GM21447 (cell line): ENCODE data around the gene DAB1.

ENCODE experiments used
- ATAC-seq: cut with Tn5 transposase; IDR thresholded peaks from one replicate; pipeline ENCODE4 v1.9.1; 2021; ENCODE audit not compliant: unreplicated experiment

DAB1 gene

DNA sequence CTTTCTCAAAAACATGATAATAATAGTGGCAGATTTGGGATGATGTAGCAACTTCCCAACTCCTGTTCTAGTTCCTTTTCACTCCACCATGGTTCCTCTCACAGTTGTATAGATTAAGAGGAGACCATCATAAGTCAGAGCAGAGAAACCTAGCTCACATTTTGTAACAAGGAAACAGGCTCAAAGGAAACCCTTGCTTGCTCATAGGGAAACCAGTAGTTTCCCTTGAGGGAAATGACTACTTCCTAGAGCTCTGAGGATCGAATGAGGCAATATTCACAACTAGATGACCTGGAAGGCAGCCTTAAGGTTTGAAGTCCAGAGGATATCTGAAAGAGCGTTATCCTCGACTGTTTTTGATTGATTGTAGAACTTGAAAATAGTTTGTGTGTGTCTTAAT, 382.0 kb downstream of the DAB1 start:
- no peak for ATAC-seq

DNA sequence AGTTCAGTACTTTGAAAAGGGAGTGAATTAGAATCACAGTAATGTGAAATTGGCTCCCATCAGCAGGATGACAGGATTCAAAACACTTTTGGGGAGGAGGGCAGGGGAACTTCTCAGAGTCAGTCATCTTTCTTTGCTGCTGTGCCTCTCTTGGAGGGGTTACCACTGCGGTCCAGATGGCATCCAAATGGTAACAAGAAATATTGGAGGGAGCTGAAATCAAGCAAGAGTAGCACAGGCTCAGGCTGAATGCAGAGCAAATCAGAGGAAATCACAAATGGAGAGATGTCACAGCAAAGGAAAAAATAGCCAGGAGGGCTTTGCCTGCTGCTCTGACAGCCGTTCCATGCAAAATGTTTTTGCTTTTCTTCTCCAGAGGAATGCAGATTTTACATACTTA, 383.0 kb downstream of the DAB1 start:
- no peak for ATAC-seq

DNA sequence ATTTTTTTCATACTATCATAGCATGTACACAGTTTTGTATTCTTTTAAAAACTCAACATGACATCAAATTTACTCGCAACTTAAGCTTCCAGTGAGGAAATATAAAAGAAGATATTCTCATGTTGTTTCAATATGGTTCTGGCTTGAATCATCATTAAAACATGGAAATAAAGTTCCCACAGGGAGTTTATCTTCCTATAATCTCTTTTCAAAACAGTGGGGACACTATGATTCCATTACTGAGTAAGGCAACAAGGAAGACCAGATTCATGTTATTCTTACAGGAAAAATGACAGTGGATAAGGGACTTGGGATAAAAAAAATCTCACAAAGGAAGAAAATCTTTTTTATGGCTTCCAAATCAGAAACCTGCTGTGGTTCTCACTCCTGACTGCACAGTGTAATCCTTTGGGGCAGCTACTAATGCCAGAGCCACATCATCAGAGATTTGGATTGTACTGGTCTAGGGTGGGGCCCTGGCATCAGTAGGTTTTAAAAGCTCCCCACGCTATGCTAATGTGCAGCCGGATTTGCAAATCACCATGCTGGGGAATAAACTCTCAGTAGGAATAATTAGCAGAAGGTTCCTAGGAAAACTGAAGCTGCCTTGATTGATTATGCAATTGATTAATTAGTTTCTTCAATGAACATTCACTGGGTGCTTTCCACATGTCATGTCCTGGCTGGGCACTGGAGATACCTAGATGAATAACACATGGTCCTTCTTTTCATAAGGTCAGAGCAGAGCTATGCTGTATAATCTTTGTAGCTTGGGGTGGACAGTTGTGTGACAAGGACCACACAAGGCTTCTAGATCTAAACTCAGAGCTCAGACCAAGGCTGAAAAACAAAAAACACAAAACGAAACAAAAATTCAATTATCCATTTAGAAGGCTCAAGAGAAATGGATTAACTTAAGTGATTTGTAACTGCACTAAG, 386.9 kb downstream of the DAB1 start:
- no peak for ATAC-seq

DNA sequence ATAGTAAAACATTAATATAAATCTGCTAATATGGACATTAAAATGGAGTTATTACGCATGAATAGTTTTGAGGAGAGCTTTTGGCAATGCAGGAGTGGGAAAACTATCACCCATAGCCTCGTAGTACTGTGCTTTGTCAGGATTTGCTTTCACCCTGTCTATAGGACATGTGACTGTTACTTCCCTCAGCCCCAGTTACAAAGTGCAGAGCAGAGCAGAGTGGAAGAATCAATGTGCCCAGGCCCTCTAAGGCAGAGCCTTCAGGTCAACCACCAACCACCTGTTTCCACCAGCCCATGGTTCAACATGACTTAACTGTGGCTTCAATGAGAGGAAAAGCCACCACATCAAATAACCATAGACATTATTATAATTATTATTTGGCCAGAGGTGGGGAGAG, 389.1 kb downstream of the DAB1 start:
- ATAC-seq, result no peak

DNA sequence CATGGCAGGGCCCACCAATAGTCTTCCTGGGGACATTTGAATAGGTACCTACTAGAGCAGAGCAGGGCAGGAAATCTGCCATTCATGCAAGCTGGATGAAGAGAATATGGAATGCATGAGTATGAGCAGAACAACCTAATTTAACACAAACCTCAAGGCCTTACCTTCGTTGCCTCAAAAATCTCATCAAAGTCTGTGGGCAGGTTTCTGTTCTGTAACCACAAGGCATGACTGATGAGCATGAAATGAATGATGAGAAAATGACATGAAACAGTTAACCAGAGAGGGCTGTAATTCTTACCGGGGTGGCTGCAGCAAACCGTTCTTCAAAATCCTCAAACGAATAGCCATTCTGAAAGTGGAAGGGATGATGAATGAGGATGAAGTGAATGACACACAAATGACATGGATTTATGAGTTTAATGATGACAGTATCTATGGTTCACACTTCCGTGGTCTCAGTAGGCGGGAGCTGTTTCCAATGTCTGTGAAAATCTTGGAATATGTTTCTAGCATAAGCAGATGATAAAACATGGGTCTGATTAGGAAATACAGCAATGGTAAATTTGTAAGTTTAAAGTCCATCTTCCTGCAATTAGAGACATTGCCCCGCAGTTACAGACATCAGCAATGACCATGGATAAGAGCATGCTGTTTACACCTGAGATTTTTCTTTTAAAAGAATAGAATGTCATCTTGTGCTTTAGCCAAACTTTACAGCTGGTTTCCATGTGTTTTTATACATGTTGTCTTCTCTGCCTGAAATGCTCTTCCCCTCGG, 390.4 kb downstream of the DAB1 start:
- no peak for ATAC-seq

DNA sequence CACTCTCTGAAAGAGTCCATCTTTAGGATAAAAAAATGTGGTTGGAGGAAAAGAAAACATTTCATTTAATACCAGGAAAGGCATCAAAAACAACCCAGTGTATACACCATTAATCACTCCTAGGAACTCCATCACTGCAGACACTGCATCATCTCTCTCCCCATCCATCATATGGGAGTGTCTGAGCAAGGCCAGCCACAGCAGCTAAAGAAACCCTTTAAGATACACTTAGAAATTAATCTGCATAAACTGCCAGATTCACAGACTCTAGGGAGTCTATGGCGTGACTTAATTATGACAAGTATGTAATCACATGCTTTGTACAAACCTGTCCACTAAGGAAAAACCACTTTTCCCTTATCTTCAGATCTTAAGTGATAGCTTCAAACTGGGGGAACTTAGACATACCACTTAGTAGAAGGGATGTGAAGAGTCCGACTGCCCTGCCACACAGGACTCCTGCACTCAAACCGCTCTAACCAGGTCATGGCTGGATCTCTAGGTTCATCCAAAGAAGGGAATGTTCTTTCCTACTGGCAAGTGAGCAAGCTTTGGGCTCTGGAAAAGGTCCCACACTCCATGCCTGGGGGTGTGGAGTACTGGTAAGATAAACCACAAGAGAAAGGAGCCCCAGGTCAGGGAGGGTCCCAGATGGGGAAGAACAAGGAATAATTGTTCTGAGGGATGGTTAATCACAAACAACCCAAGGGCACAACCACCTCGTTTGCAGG, 397.1 kb downstream of the DAB1 start:
- no peak for ATAC-seq

DNA sequence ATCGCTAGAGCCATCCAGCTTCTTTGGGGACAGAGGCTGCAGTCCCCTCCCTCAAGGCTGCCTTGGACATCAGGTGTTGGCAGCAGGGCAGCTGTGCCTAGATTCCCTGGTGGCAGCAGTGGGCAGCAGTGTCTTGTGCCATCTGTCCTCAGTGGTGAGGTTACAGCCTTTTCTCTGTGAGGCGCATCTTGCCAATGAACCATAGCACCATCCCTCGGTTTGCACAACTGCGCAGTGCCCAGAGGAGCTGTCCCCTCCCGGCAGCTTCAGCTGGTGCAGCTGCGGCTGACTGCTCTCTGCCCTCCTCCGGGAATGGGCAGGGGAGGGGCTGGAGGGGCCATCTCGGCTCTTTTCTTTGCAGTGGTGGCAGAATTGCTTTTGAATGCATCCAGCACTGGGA, 399.0 kb downstream of the DAB1 start:
- ATAC-seq, result no peak

DNA sequence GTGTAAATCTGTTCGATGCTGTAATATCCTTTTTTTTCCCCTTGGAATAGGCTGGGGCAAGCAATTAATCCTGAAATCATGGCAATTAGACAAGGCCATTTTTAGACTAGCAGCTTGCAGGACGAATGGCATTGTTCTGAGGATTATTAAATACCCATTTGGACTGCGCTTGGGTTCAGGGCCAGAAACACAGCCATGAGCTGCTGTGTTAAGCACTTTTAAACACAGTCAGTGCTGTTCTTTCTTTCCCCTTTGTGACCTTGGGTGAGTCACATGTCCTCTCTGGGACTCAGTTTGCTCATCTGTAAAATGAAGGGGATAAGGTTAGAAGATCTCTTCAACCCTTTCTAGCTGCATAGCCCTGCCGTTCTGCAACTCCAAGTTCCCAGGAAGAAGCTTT, 399.4 kb downstream of the DAB1 start:
- ATAC-seq, result no peak

DNA sequence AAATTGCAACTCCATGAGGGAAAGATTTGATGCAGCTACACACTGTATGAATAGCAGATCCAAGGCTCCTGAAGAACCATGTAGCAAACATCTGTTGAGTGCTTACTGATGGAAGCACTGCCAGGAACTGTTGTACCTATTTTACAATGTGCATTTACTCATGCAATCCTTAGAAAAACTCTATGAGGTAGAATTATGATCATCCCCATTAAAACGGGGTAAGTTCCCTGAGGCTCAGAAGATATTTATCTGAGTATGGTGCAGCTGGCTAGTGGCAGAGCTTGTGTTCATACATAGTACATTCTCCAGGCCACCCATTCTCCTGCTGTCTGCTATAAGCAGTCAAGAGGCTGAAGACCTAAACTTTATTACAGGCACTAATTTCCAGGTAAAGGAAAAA, 403.6 kb downstream of the DAB1 start:
- no peak for ATAC-seq

DNA sequence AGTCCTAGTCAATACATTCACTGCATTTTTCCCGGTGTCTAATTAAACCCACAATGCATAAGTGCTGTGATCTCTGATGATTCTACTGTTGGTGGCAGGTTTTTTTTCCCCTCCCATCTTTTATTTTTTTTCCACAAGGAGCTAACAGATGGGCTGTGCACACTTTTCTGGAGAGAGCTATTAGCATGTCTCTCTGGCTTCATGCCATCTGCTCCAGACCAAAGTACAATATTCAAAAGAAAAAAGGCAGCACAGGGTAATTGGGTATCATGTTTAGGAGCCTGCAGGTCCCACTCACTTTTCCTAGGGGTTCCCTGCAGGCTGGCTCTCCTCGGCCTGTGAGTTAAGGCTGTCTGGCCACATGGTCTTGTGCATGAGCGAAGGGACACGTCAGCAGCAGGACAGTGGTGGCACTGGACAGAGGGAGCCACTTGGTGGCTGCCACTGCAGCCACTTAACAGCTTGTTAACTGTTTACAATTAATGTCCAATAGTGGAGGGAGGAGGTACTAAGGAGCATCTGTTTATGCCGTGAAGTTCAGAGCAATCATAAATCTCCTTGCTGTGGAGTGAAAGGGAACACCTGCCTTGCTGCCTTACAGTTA, 404.5 kb downstream of the DAB1 start:
- no peak for ATAC-seq

DNA sequence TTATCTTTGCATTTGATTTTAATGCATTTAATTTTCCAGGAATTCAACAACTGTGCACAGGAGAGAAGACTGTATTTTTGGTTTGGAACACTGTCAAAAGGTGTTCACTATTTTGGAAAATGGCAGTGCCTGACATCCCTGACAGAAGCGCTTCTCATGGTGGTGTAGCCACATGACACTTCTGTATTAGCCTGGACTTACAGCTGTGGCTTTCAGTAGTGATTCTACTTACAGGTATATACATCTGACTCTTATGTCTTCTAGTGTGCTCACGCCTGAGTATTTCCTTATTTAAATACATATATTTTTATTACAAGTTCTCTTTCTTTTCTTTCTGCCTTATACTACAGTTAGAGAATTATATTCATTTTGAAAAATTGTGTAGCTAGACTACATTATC, 405.7 kb downstream of the DAB1 start:
- ATAC-seq, result no peak

DNA sequence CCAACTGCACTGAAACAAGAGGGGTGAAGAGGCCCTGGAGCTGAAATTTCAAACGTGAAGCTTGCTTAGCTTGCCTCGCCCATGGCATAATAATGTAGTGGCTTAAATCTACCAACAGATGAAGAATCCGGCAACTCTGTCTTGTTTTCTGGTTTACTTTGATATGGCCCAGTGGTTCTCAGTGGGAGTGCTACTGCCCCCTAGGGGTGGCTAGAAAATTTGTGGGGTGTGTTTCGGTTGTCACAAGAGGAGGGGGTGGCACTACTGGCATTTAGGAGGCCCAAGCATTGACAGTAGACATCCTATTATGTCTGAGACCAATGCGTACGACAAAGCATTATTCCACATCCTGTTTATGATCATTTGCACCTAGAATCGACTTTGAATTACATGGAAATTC, 406.1 kb downstream of the DAB1 start:
- no peak for ATAC-seq

DNA sequence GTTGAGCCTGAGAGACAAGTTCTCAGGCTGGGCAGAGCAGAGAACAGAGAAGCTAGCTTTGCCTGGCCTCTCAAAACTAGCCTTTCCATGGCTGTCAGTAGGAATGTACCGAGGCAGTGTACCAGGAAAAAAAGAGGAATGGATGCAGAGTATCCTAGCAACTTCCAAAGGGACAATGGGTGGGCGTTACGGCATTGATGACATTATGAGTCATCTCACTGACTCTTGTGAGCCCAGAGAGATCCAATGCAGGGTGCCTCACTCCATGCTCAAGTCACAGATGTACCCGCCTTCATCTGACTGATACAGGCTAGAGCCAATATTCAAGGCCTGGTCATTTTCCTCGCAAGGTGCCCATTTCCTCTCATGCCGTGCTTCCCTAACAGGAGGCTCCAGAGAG, 406.7 kb downstream of the DAB1 start:
- ATAC-seq, result no peak

DNA sequence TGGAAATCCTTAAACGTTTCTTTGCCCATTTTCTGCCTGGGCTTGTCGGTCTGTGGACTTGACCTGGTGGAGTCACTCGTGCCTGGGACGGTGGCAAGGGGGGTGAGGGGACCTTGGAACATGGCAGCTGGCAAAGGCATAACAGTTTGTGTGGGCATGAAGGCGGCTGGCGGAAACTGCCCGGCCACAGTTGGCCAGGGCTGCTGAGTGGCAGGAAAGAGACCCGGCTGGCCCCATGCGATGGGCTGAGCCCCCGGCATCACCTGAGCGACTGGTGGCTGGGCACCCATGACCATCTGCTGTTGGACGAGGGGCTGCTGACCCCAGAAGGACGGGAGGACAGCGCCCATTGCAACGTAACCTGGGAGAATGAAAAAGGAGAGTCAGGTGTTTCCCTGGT, 408.8 kb downstream of the DAB1 start:
- ATAC-seq, result no peak

DNA sequence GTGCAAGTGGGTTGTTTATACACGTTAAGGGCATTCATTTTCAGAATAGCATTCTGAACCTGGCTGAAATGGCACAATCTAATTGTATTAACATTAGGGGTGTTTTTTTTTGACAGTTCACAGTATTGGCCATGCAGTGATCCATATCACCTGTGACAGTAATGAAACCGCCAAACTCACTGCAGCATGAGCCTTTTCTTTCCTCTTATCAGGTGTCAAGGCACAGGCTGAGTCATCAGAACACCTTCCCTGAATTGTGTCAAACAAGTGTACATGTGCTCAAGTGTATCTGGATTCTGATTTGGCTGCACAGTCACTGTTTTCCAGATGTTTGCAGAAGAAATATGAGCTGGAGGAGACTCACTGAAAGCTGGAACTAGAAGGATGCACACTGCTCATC, 410.3 kb downstream of the DAB1 start:
- ATAC-seq, result no peak

DNA sequence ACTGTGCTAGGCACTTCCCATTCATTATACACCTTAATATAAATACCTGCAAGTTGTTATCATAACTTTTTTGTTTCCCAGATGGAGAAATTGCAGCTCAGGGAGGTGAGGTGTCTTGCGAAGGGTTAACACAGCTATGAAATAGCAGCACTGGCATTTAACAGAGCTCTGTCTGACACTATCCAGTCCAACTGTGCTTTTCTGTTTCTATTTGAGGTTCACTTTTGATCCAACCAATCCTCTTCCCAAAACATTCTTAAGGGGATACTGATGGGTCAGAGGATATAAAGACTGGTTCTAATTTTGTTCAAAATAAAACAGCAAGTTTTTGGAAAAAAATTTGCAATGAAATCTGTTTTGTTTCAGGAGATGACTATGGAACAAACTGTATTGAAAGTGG, 411.5 kb downstream of the DAB1 start:
- no peak for ATAC-seq

DNA sequence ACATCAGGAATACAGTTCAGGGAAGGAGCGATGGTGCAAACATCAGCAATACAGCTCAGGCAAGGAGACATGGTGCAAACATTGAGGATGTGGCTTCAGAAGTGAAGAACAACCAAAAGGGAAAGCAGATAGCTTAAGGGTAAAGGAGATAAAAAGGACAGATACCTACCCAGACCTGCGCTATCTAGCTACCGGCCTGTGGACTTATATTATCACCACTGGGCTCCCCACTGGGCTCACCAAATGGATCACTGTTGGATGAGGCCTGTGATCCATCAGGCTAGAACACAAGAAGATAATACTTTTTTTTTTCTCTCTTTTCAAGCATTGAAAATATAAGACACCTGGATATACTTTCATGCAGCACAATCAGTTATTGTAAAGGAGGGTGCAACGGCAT, 413.3 kb downstream of the DAB1 start:
- no peak for ATAC-seq

DNA sequence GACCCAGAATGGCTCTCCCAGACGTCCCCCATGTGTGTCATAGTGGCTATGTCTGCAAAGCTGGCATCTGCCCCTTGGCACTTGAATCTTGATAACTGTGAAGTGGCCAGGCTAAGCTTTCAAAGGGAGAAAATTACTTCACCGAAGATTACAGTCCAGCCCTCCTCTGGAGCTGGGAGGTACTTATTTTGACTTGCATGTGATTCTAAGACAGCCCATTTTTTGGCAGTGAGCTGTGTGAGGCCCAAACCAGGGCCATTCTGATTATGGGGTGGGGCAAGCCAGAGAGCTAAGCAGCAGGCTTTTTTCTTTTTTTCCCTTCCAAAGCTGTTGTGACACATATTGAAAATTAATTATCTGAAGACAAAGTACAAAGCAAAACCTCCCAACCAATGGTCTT, 415.9 kb downstream of the DAB1 start:
- ATAC-seq, result no peak

DNA sequence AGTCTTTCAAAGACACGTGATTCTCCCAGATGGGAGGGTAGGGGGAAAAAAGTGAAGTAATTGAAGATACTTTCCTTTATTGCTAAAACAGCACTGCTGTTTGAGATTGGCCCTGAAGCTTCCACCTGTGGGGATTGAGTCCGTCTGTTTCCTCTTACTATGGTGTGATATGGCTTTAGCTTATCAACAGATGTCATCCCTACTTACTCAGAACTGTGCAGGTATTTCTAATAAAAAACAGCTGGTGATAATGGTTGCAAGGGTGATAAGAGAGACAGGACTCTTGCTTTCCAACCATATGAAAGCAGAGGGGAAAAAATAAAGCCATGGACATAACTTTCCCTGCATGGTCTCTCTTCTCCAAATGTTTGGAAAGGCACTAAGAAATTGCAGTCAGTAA, 416.4 kb downstream of the DAB1 start:
- no peak for ATAC-seq

DNA sequence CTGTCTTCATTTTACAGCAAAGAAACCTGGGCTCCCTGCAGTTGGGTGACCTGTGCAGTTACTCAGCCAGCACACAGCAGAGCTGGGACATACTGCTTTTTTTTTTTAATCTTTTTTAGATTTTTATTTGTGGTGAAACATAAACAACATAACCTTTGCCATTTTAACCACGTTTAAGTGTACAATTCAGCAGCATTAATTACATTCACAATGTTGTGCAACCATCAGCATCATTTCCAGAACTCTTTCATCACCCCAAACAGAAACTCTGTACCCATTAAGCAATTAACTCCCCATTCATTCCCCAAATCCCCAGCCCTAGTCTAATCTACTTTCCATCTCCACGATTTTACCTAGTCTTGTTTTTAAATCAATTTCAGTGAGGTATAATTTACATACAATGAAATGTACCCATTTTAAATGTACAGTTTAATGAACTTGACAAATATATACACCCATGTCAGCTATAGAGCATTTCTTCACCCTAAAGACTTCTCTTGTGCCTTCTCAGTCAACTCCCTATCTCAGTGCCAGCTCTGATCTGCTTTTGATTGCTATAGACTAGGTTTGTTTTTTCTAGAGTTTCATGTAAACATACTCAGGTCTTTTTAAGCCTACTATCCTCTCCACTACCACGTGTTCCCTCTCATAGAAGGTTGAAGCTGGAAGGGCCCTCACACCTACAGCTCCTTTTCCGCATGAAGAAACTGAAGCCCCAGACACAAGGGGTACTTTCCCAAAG, 420.3 kb downstream of the DAB1 start:
- no peak for ATAC-seq
